GM12878 (cell line): ENCODE measurements around the gene MARCHF2. TPM values are rescaled to one million over a fixed set of nuclear protein-coding genes. Genes with fewer than 3 reads are reported as not detected.

Source experiments
- ATAC-seq: fragments of 200-7000 bp; cut with Tn5 transposase; 3 replicates; pipeline ENCODE4 v1.9.1; 2020; ENCODE audit warnings: mild to moderate bottlenecking, moderate library complexity
- BruUV-seq: library from RNA; stranded (reverse); fragments of 400-500 nt; replicated peaks from 2 replicates; lab custom pipeline; 2021; lab: Mats Ljungman, UMichigan
- CTCF ChIA-PET: fragments of 300-600 bp; sonication (Branson Sonifier 250); formaldehyde crosslinking; extraction: SDS; loops from one replicate; lab custom pipeline; 2021; ENCODE audit warnings: inconsistent platforms; lab: Yijun Ruan, JAX
- POLR2A ChIA-PET: fragments of 350-600 bp; formaldehyde crosslinking; extraction: SDS; loops from one replicate; lab custom pipeline; 2021; ENCODE audit warnings: inconsistent platforms; lab: Charles Lee
- RAD21 ChIA-PET: fragments of 300-600 bp; sonication (Branson Sonifier 250); formaldehyde crosslinking; loops from one replicate; lab custom pipeline; 2023; ENCODE audit warnings: antibody characterized with exemption; ENCODE audit not compliant: unreplicated experiment; lab: Charles Lee
- SMC1A ChIA-PET: fragments of 300-600 bp; sonication (Branson Sonifier 250); formaldehyde crosslinking; loops from one replicate; lab custom pipeline; 2023; ENCODE audit not compliant: unreplicated experiment, uncharacterized antibody; lab: Charles Lee
- DNase-seq: peaks from one replicate; pipeline ENCODE4 v3.0.0-alpha.2; 2011; ENCODE audit warnings: low read depth, low spot score
- FAIRE-seq: peaks from 3 replicates; lab custom pipeline; 2011; peaks lifted over from hg19 to GRCh38; lab: Jason Lieb, UNC
- H2AFZ ChIP-seq: 2 replicates; pipeline ENCODE4 v1.6.0; 2011; ENCODE audit warnings: low read depth, low read length, control low read depth; ENCODE audit not compliant: control insufficient read depth
- H3K27ac ChIP-seq: 2 replicates; pipeline ENCODE4 v1.5.1; 2011; ENCODE audit warnings: control low read depth; ENCODE audit not compliant: control insufficient read depth, insufficient read depth
- H3K27me3 ChIP-seq, 2 experiments: replicated peaks in 1 of 2; 2 replicates each; pipeline versions ENCODE4 v1.6.0 to v1.6.1; 2011; ENCODE audit warnings: low read length in 1 of 2; ENCODE audit not compliant: control insufficient read depth in 2 of 2, insufficient read depth in 2 of 2
- H3K36me3 ChIP-seq, 2 experiments: 2 replicates each; pipeline ENCODE4 v1.5.1; 2011; ENCODE audit warnings: low read length in 1 of 2; ENCODE audit not compliant: control insufficient read depth in 2 of 2, insufficient read depth in 2 of 2
- H3K4me1 ChIP-seq: 2 replicates; pipeline ENCODE4 v1.6.1; 2011; ENCODE audit warnings: mild to moderate bottlenecking, low read length, moderate library complexity, mixed read lengths; ENCODE audit not compliant: control insufficient read depth, insufficient read depth
- H3K4me2 ChIP-seq: 2 replicates; pipeline ENCODE4 v1.6.0; 2011; ENCODE audit warnings: control low read depth; ENCODE audit not compliant: control insufficient read depth, insufficient read depth
- H3K4me3 ChIP-seq: fragments of 200-600 bp; sonication (generic); 2 replicates; pipeline ENCODE4 v1.5.1; 2016
- H3K79me2 ChIP-seq: 2 replicates; pipeline ENCODE4 v1.6.0; 2011; ENCODE audit warnings: low read length; ENCODE audit not compliant: control insufficient read depth, insufficient read depth
- H3K9ac ChIP-seq: 2 replicates; pipeline ENCODE4 v1.8.0; 2011; ENCODE audit warnings: low read length, control low read depth, mixed read lengths; ENCODE audit not compliant: control insufficient read depth, insufficient read depth
- H3K9me3 ChIP-seq: replicated peaks from 3 replicates; pipeline ENCODE4 v1.5.1; 2011; ENCODE audit warnings: mild to moderate bottlenecking, low read length; ENCODE audit not compliant: control insufficient read depth, insufficient read depth
- H4K20me1 ChIP-seq: 2 replicates; pipeline ENCODE4 v1.6.0; 2011; ENCODE audit not compliant: control insufficient read depth, insufficient read depth
- BHLHE40 ChIP-seq, 2 experiments: fragments of 450-650 bp in 1 of 2; IDR thresholded peaks; 2 replicates each; pipeline ENCODE4 v1.6.1; 2011 to 2017; ENCODE audit warnings: low read depth in 2 of 2, borderline replicate concordance in 1 of 2, improper control_type of control experiment in 1 of 2, low read length in 1 of 2, mild to moderate bottlenecking in 1 of 2
- HDGF ChIP-seq: fragments of 450-650 bp; IDR thresholded peaks from 2 replicates; pipeline ENCODE4 v1.6.1; 2016; ENCODE audit warnings: antibody characterized with exemption
- JUNB ChIP-seq: IDR thresholded peaks from 2 replicates; pipeline ENCODE4 v1.6.1; 2016; ENCODE audit warnings: antibody characterized with exemption, mild to moderate bottlenecking
- NR2C2 ChIP-seq: IDR thresholded peaks from 2 replicates; pipeline ENCODE4 v1.6.1; 2011; ENCODE audit warnings: borderline replicate concordance, low read depth; ENCODE audit not compliant: control insufficient read depth, insufficient read length
- USF1 ChIP-seq: IDR thresholded peaks from 2 replicates; pipeline ENCODE4 v1.6.1; 2011; ENCODE audit warnings: borderline replicate concordance, low read depth, mild to moderate bottlenecking, moderate library complexity, mixed read lengths, low read length; ENCODE audit not compliant: insufficient read depth; ENCODE audit errors: extremely low read length
- USF2 ChIP-seq: IDR thresholded peaks from 2 replicates; pipeline ENCODE4 v1.6.1; 2011; ENCODE audit warnings: low read depth, low read length, improper control_type of control experiment, borderline replicate concordance
- WGBS: methylation state at CpG from one replicate; pipeline ENCODE4 v1.1.6; 2016; ENCODE audit warnings: low lambda C conversion rate; ENCODE audit not compliant: insufficient replicate concordance, insufficient coverage; ENCODE audit errors: missing lambda C conversion rate; 5-methylcytosine and 5-hydroxymethylcytosine counted together
- in situ Hi-C: fragments of 300-500 bp; cut with MboI; formaldehyde crosslinking; loops from 9 replicates; pipeline ENCODE4 v1.14.3; 2018; ENCODE audit warnings: mixed read lengths
- intact Hi-C: fragments of 100-400 bp; cut with micrococcal nuclease; formaldehyde crosslinking; loops from one replicate; pipeline ENCODE4 v1.14.2; 2022; ENCODE audit not compliant: unreplicated experiment
- polyA plus RNA-seq, 11 experiments: library from polyadenylated mRNA; depleted of rRNA in 4 of 11; unstranded in 6 of 11; stranded (reverse) in 5 of 11; fragments of >200 nt; fragmentation: Nextera tagmentation in 4 of 11; fragmentation: Illumina TruSeq in 1 of 11; extraction: Ambion mirVana in 4 of 11; extraction: Trizol in 1 of 11; gene quantifications; 1 replicate in 1 of 11; 2 replicates in 10 of 11; pipeline versions ENCODE4 v1.2.1 to v1.2.3, GENCODE V29; 2011 to 2016; ENCODE audit warnings: inconsistent platforms in 2 of 11, missing spikeins in 2 of 11, low read depth in 1 of 11
- total RNA-seq, 4 experiments: library from RNA; depleted of rRNA in 3 of 4; stranded (reverse); fragments of >200 nt in 3 of 4; fragmentation: Illumina TruSeq in 1 of 4; extraction: Trizol in 1 of 4; gene quantifications; 2 replicates each; pipeline versions ENCODE4 v1.2.1 to v1.2.3, GENCODE V29; 2013 to 2021

MARCHF2 gene
- total and polyA plus RNA-seq, 10 of the 15 experiments (the other 5 are each of a cell fraction or from before 2014, with no cell fraction given): 1.6 to 30.3 (median 10.8) TPM

- Histone ChIP-seq H3K4me3 (no peak overlapping the region), H3K9ac (no peak overlapping the region), H3K79me2 (peaks cover 41% of the 10 kb centered on the region), H3K36me3 (peaks cover 41 to 47% of the 10 kb centered on the region in 2 experiments), H4K20me1 (peaks cover 10% of the 10 kb centered on the region), H3K4me1 (peaks cover 15% of the 10 kb centered on the region; the same call in 1 of the 2 replicates), H3K4me2 (no peak overlapping the region), H3K27ac (no peak overlapping the region), H2AFZ (no peak overlapping the region), H3K9me3 (no peaks in the 10 kb centered on the region), H3K27me3 (no peaks in the 10 kb centered on the region)
- intact Hi-C loops (no loop called here), in situ Hi-C loops (no loop called here)
- DNase-seq (no peak), ATAC-seq (no peak), FAIRE-seq (no peak)
- ChIA-PET SMC1A (interaction anchor here (1.2 kb wide), 1 partner anchor 65 kb away, joined by 3 read pairs; no protein-coding TSS in a partner anchor), RAD21 (no interaction called here), POLR2A (interaction anchor here (0.7 kb wide), 1 partner anchor 34 kb away, joined by 3 read pairs; the partner anchor contains the start of gene HNRNPM), CTCF (interaction anchor here (1.0 to 1.1 kb wide), 2 partner anchors 8 to 100 kb away, joined by 3 read pairs; no protein-coding TSS in a partner anchor)
- BruUV-seq: no TSS peak
- TF ChIP-seq HDGF (no peak), BHLHE40 (IDR thresholded peaks at IDR 0.05; ENCODE audit: borderline replicate concordance in 1 of 2, low read depth in 2 of 2, low read length in 1 of 2) (no peak), USF1 (no peak), NR2C2 (no peak), JUNB (no peak), USF2 (no peak)
- WGBS: 56% methylated on average over 3 of the region's 3 CpGs
Observed at GRCh38 chr19:8478598-8478997, 65.5 kb downstream of the MARCHF2 start.
